Measurements from ENCODE around the gene EGF.
"Not testable (repeated sequence)": the region's sequence is repeated elsewhere in the genome, so short reads cannot be mapped to it uniquely, and the experiment has no call there.

The EGF gene

DNA sequence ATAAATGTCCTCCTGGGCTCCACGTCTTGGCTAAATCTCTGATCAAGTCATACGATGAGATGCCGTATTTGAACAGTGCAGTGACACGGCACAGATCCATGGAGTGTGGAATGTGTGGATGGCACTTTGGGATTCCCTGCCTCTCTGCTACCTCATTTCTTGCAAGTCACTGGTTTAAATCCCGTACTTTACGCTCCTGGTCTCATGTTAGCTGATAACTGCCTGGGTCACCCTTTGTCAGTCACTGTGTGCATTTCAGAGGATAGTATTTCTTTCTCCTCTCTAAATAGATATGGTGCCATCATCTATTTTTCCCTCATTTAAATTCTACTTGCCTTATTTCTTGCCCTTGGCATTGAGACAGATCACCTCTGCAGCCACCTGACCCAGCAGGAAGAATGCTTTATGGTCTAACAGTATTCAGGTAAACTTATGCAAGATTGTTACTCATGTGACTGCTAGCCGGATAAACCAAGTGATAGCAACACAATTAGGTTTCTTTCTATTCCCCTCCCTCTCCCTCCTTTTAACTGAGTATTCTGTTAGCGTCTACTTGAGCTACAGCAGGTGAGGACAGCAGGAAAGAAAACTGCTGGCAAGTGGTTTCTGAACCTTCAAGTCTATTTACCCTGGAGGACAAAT lies 2.8 kb downstream of the EGF start:
- DNase-seq, result no peak

DNA sequence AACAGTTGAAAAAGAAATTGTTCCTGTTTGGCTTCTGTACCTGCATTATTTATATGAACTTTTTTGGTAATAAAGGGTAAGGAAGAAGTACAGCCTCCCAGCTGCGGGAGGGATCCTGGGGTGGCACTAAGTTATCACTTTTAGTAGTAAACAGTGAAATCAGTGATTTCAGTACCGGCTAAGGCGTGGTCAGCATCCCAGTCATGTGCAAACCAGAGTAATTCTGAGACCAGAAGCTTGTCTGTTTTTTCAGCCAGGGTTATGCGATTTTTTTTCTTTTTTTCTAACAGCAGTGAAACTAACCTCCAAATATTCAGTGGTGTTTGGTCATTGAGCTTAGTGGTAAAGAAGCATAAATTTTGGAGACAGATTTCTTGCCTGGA lies 3.3 kb downstream of the EGF start:
- no peak for DNase-seq

DNA sequence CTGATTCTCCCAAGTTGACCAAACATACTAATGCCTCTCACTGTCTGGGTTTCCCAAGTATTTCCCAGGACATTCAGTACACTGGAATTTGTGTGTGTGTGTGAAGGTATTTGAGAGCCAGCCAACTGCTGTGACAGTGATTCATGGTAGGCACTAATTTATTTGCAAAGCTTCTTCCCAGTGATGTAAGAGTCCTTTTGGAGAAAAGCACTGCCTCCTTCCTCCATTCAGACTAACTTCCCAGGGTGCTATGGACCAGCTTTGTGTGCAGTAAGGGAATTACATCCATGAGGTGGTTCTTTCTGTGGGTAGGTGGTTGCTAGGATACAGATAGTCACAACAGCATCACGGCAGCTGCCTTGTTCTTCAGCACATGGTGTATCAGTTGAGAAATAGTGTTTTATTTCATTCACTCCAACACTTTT lies 8.7 kb downstream of the EGF start:
- DNase-seq, result no peak

DNA sequence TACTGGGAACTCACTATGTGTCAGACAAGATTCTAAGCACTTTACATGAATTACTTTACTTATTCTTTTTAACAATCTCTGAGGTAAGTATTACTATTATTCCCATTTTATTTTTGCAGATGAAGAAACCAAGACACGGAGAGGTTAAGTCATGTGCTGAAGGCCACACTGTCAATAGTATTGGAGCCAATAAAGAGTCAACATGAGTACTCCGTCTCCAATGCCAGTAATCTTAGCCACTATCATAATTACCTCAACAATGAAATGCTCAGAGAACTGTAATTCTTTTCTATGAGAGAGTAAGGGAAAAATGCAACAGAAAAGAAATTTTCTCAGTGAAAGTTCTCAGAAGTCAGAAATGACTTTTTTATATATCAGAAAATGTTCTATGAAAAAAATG lies 12.7 kb downstream of the EGF start:
- DNase-seq, result no peak

DNA sequence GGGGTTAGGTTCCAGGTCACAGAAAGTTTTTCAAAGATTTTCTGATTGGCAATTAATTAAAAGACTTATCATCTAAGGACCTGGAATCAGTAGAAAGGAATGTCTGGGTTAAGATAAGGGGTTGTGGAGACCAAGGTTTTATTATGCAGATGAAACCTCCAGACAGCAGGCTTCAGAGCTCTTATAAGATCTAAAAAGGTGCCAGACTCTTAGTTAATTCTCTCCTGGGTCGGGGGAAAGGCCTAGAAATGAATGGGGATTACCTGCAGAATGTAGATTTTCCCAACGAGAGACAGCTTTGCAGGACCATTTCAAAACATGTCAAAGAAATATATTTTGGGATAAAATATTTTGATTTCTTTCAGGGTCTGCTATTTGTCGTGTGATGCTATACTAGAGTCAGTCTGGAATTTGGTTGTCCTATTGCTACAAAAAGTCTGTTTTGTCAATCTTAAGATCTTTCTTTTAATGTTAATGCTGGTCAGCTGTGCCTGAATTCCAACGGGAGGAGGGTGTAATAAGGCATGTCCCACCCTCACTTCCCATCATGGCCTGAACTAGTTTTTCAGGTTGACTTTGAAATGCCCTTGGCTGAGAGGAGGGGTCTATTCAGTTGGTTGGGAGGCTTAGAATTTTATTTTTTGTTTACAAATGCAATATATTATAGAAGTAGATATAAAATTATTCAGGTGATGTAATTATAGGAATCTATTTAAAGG lies 15.8 kb downstream of the EGF start:
- no peak for DNase-seq

DNA sequence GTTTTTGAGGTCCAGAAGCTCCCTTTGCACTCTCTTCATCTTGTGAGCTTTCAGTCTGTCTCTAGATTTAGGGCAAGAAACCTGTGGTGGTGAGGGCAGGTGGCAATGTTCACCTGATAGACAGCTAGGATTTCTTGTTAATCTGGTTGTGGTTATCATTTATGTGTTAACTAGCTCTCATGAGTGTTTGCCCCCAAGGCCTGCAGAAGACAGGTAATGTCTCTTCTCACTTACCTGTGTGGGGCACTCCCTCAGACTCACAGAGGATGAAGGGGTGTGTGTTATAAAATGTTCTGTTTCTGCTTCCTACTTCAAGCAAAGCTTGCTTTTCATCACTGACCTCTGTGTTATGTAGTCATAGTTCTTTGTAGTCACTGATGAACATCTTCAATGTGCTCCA lies 17.8 kb downstream of the EGF start:
- DNase-seq, result no peak

DNA sequence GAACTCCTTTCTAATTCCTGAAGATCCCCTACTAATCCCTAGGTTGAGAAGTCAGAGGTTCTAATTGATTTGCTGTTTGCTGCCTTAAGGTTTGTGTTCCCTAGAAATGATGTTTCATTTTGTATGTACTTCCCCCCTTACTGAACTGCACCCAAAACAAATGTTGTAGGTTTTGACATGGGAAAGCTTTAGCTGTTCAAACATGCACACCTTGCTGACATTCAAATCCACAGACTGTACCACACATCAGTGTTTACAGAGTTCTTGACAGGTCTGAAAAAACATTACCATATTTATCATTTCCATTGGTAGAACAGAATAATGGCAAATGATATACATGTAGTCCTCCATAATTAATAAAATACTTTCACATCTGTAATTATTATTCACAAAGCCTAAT lies 18.2 kb downstream of the EGF start:
- no peak for DNase-seq

DNA sequence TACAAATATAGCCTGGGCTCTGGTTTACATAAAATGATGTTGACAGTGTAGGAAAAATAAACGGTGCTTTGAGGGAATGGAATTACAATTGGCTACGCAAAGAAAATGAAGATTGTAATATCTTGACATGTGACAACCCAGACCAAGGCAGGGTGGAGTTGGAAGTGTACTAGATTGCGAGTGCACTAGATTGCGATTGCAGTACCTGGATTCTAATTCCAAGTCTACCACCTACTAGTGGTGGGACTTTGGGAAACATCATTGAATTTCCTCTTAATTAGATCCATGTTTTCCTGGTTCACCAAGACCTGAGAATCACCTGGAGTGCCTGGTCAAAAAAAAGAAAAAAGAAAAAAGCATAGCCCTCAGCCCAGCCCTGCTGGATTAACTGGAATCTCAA lies 18.6 kb downstream of the EGF start:
- DNase-seq, result no peak

DNA sequence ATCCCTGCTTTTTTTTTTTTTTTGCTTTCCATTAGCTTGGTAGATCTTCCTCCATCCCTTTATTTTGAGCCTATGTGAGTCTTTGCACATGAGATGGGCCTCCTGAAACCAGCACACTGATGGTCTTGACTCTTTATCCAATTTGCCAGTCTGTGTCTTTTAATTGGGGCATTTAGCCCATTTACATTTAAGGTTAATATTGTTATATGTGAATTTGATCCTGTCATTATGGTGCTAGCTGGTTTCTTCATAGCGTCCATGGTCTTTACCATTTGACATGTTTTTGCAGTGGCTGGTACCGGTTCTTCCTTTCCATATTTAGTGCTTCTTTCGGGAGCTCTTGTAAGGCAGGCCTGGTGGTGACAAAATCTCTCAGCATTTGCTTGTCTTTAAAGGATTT lies 24.7 kb downstream of the EGF start:
- DNase-seq, result not testable (repeated sequence)

DNA sequence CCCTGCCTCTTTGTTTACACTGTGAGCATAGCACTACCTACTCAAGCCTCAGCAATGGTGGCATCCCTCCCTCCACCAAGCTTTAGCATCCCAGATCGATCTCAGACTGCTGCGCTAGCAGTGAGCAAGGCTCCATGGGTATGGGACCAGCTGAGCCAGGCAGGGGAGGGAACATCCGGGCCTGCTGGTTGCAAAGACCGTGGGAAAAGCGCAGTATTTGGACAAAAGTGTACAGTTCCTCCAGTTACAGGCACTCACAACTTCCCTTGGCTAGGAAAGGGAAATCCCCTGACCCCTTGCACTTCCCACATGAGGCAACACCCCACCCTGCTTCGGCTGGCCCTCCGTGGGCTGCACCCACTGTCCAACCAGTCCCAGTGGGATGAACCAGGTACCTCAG lies 26.5 kb downstream of the EGF start:
- no peak for DNase-seq

DNA sequence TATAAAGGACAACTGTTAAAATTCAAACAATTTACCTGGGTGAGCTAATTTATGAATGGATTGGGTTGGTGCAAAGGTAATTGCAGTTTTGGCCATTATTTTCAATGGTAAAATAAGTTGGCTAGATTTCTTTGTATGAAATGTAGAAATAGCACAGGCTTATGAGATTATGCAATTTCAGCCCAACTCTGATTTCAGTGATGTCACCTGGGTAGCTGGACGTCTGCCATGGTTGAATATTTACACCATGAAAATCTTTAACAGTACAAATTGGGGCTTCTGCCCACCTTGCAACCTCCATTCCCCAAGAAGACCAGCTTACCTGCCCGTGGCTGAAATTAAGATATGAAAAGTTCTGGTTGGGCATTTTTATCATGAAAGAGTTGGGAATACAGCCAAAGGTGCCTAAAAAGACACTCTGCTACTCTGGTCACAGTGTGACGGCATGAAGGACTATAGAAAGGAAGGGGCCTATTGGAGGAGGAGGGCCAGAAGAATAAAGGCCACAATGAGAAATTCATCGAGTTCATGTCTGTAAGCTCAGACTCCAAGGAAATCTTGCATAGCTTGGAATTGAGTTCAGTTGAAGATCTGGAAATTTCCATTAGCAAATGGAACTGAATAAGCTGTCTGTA lies 29.7 kb downstream of the EGF start:
- no peak for DNase-seq

DNA sequence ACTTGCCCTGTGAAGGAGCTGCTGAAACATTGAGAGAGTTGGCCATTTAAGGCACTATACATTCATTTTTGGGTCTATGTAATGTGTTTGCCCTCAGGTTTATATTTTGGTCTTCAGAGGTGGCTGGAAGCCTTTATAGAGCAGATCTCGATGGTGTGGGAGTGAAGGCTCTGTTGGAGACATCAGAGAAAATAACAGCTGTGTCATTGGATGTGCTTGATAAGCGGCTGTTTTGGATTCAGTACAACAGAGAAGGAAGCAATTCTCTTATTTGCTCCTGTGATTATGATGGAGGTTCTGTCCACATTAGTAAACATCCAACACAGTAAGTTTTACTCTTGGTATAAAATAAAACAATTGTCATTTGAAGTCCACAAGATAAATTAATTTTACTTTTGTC lies 31.1 kb downstream of the EGF start:
- DNase-seq, result no peak

DNA sequence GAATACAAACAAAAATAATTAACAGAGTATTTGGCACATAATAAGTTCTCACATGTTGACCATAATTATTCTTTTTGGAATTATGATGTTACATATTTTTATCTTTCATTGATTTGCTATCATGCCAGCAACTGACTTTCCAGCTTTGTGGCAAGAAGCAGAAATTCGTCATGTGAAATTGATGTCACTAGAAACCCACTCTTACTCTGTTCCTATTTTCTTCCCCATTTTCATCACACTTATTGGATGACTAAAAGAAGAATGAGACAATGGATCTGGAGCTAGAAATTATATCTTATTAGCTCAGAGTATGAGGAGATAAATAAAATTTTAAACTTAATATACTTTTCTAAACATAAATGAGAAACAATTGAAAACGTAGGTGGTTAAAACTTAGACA lies 31.9 kb downstream of the EGF start:
- DNase-seq, result no peak

DNA sequence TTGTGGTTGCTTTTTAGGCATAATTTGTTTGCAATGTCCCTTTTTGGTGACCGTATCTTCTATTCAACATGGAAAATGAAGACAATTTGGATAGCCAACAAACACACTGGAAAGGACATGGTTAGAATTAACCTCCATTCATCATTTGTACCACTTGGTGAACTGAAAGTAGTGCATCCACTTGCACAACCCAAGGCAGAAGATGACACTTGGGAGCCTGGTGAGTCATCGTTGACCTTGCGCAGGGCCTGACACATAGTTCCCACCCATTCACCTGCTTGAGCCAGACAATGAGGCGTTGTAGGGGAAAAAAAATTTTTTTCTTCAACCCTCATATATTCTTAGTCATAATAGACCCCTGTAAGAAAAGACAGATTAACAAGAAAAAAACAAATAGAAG lies 32.4 kb downstream of the EGF start:
- no peak for DNase-seq

DNA sequence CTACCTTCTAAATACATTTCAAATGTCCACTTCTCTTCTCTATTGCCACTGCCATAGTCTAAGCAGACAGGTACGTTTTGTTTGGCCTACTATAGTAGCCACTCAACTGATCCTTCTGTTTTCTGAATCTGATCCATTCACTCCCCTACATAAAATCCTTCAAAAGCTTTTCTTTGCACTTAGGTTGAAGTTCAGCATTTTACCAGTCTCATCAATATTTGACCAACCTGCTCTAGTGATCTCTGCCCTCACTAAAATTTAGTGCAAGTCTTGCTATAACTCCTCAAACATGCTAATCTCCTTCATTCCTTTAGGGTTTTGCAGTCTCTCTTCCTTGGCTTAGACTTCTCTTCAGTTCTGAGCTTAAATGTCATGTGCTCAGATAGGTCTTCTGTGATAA lies 33.4 kb downstream of the EGF start:
- no peak for DNase-seq

DNA sequence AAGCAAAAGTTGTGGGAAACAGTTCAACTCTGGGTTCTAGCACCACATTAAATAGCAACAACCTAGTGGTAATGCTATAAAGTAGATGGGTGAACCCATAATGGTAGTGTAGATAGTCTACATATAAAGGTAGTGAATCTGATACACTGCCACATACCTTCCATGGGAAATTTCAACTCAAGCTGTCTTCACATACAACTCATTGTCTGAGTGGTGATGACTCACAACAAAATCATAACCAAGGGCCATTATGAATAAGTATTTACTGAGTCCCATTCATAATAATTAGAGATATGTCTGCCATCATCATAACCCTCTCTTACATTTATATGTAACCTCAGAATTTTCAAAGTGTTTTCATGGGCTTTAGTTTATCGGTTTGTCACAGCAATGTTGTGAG lies 34.8 kb downstream of the EGF start:
- no peak for DNase-seq

DNA sequence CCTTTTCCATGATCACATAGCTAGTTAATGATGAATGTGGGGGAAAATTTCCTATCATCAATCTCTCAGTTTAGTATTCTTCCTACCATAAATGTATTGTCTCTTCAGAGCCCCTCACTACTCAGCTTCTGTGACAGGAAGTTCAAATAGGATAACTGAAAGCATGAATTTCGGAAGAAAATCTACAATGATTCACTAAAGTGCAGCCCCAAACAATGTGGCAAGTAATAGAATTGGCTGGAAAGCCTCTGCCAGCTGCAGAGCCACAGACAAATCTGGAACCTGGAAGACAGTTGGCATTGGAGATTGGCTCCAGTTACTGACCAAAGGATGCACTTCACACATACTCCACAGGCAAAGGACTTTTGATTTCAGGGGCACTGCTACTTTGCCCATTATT lies 35.2 kb downstream of the EGF start:
- no peak for DNase-seq

DNA sequence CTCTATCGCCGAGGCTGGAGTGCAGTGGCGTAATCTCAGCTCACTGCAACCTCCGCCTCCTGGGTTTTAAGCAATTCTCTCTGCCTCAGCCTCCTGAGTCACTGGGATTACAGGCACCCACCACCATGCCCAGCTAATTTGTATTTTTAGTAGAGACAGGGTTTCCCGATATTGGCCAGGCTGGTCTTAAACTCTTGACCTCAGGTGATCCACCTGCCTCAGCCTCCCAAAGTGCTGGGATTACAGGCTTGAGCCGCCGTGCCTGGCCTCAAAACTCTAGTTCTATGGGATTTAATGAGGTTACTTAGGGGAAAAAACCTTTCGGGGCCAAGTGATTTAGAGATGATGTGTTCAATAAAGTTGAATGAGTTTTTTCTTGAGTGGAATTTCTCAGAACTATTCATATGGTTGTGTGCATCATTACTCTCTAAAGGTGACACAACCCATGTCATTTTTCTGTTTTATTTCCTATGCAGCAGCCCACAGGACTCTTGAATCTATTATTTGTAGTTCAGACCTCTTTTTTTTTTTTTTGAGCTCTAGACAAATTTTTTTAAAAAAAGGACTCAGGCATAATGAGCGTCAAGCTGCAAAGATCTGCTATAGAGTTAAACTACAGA lies 36.5 kb downstream of the EGF start:
- DNase-seq, result not testable (repeated sequence)

DNA sequence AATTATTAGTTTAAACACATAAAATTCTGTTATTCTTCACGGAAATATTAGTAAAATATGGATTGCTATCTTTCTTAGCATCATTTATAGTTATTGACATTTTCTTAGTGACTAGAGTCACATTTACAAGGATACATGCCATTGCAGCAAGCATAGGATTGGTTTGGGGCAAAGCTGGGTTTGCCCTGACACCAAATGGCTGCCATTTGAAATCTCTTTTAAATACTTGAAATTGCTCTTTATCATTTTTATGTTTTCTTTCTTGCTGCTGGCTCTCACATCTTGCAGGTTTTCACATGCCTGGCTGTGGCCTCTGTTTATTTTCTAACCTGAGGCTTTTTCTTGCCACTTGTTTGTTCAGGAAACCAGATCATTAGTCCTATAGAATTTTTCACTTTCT lies 39.9 kb downstream of the EGF start:
- no peak for DNase-seq

DNA sequence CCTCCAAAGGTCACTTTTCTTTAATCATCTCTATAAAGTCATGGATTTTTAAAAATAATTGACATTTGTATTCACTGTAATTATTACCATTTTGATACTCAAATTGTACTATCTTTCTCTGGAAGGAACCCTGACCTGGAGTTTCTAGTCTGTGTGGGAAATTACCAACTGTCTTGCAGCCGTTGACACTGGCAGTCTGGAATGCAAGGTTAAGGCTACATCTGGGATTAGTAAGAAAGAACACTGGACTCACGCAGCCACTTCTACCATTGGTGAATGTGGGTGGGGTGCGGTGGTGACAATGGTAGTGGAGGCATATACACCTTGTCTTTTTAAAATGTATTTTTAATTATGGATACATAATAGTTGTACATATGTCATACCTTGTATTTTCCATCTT lies 40.9 kb downstream of the EGF start:
- no peak for DNase-seq

DNA sequence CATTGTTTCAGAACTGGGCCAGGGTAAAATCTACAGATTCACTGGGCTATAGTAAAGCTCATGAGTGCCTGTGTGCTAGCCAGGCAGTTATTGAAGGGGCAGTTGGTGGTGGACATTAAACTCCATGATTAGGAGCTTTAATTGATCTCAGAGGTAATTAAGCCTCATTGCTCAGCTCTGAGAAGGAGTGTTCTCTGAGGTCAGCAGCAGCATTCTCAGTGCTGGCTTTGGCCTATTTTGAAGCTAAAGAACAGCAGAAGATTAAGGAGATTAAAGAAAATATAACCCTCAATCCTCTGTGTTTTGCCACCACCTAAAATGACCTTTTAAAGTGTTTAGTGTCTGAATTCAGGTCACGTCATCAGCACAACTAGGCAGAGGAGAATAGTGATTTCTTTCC lies 42.5 kb downstream of the EGF start:
- DNase-seq, result no peak

DNA sequence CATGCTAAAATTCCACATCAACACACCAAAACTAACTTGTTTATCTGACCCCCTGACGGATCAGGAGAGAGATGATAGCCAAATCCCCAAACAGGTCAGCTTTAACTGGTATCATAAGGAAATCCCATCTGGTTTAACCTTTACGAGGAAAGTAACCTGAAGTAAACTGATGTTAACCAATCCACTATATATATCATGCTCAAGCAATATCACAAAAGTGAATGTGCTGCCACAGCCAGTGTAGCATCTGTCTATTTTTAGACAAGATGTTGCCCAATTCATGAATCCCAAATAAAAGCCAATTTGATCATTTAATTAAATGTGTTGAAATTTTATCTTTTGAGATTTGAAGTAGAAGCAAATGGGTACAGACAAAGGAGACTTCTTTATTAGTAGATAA lies 44.5 kb downstream of the EGF start:
- no peak for DNase-seq

DNA sequence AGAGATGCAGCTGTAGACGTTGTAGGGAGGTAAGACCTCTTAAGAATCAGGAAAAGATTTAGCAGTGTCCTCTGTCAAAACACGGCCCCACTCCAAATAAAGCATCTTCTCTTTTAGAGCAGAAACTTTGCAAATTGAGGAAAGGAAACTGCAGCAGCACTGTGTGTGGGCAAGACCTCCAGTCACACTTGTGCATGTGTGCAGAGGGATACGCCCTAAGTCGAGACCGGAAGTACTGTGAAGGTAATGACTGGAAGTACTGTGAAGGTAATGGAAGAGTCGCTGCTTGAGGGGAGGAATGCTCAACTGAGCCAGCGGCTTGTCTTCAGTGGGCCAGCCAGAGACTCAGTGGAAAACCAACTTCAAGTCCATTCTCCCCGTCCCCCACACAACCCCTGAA lies 46.5 kb downstream of the EGF start:
- no peak for DNase-seq

DNA sequence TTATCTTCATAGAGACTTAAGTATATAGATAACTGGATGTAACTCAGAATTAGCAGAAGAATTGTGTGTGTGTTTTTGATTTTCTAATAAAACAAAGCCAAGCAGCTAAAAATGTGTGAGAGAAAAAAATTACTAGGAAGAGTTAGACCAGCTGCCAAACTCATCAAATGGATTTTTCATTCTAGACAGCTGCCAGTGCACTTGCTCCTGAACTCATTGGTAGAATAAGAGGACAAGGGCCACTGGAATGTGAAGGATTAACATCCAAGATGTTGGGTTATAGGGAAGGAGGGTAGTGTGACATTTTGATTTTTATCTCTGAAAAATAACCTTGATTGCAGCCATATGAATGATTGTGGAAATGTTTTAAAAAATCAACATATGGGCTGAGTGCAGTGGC lies 49.7 kb downstream of the EGF start:
- no peak for DNase-seq

All from SIG-M5 (cell line).